Measurements from ENCODE around the gene MROH8. TPM values are rescaled to one million over a fixed set of nuclear protein-coding genes. Genes with fewer than 3 reads are reported as not detected.

Gene MROH8
- polyA plus RNA-seq, 1 donor from 2014 or later, result 3.2 TPM

DNA sequence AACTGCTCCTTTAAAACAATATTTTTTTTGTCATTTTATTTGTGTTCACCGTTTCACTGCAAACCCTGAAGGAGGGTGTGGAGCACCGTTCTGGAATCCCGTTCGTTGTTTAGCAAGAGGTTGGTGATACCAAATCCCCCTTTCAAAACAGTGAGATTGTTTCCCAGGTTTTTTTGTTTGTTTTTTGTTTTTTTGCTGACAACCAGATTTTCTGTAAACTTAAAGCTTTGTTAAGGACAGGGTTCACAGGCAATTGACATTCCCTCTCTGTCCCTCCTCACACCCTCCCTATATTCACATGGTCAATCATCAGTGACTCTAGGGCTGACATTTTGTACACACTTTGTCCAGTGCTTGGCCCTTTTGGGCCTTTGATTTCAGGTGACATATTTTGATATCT is 21.0 kb upstream of the MROH8 start:
- no peaks in the 10 kb centered on the region for H3K9me3 ChIP-seq (ENCODE audit: low read length)
- peaks cover 23% of the 10 kb centered on the region for H3K79me2 ChIP-seq (replicated peaks; ENCODE audit: insufficient read depth, low read length)
- peaks cover 29% of the 10 kb centered on the region for H3K36me3 ChIP-seq (ENCODE audit: insufficient read depth, low read length)
- H3K4me2 ChIP-seq (ENCODE audit: low read length), result no peak overlapping the region
- H3K4me3 ChIP-seq (ENCODE audit: low read length), result no peak overlapping the region
- H3F3A ChIP-seq (ENCODE audit: insufficient read depth, low read length, poor library complexity, severe bottlenecking), result peaks cover 20% of the 10 kb centered on the region
- H3K9ac ChIP-seq (ENCODE audit: low read length), result no peak overlapping the region
- no peak overlapping the region for H2AFZ ChIP-seq (ENCODE audit: low read depth, low read length)
- TF ChIP-seq SMC3 (conservative IDR thresholded peaks at IDR 0.05; ENCODE audit: poor library complexity) (no peak), EP300 (conservative IDR thresholded peaks at IDR 0.05; ENCODE audit: poor library complexity, severe bottlenecking) (no peak), EZH2 (IDR thresholded peaks at IDR 0.05; ENCODE audit: borderline replicate concordance, insufficient read depth, low read length, poor library complexity, severe bottlenecking) (no peak), TAF1 (IDR thresholded peaks at IDR 0.05; ENCODE audit: low read depth) (no peak), POLR2AphosphoS5 (IDR thresholded peaks at IDR 0.05) (no peak), RAD21 (conservative IDR thresholded peaks at IDR 0.05) (no peak), MXI1 (conservative IDR thresholded peaks at IDR 0.05; ENCODE audit: poor library complexity, severe bottlenecking) (no peak), REST (IDR thresholded peaks at IDR 0.05; ENCODE audit: borderline replicate concordance) (no peak)
- TF ChIP-seq, protein P1, sequence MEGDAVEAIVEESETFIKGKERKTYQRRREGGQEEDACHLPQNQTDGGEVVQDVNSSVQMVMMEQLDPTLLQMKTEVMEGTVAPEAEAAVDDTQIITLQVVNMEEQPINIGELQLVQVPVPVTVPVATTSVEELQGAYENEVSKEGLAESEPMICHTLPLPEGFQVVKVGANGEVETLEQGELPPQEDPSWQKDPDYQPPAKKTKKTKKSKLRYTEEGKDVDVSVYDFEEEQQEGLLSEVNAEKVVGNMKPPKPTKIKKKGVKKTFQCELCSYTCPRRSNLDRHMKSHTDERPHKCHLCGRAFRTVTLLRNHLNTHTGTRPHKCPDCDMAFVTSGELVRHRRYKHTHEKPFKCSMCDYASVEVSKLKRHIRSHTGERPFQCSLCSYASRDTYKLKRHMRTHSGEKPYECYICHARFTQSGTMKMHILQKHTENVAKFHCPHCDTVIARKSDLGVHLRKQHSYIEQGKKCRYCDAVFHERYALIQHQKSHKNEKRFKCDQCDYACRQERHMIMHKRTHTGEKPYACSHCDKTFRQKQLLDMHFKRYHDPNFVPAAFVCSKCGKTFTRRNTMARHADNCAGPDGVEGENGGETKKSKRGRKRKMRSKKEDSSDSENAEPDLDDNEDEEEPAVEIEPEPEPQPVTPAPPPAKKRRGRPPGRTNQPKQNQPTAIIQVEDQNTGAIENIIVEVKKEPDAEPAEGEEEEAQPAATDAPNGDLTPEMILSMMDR (IDR thresholded peaks at IDR 0.05; ENCODE audit: poor library complexity, severe bottlenecking), result no peak
- no peaks in the 10 kb centered on the region for H3K9me2 ChIP-seq (ENCODE audit: insufficient read depth, low read length)
- H4K20me1 ChIP-seq (ENCODE audit: insufficient read depth), result no peaks in the 10 kb centered on the region
- H3K27ac ChIP-seq (ENCODE audit: low read length), result no peak overlapping the region
- peaks cover 23% of the 10 kb centered on the region for H3K27me3 ChIP-seq (ENCODE audit: insufficient read depth, low read depth, low read length)

DNA sequence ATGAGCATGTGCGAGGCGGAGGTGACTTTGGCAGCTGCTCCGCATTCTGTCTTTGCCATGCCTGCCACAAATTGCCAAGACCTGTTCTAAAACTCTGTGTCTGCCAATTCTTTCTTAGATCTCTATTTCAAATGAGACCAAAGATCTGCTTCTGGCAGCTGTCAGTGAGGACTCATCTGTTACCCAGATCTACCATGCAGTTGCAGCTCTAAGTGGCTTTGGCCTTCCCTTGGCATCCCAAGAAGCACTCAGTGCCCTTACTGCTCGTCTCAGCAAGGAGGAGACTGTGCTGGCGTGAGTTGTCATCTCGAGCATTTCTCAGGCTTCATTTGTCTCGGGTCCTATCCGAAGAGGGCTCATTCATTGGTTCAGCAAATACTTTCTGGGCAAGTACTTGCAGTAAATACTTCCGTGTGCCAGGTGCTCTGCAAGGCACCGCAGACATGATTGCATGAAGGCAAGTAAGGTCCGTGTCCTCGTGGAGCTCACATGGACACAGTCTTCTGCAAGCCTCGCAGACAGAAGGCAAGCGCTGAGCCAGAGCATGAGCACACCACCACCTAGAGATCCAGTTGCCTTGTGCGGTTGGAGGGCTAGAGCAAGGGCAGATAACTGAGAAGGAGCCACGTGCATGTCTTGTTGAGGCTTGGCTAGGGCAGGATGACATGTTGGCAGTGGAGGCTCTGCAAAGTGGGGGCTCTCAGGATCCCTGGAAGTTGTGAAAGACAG is 19.7 kb upstream of the MROH8 start:
- Histone ChIP-seq H2AFZ (ENCODE audit: low read depth, low read length) (no peak overlapping the region), H4K20me1 (ENCODE audit: insufficient read depth) (no peaks in the 10 kb centered on the region), H3K4me2 (ENCODE audit: low read length) (no peak overlapping the region), H3K9me2 (ENCODE audit: insufficient read depth, low read length) (no peaks in the 10 kb centered on the region), H3K79me2 (replicated peaks; ENCODE audit: insufficient read depth, low read length) (peaks cover 24% of the 10 kb centered on the region), H3K27ac (ENCODE audit: low read length) (no peak overlapping the region), H3K9ac (ENCODE audit: low read length) (no peak overlapping the region), H3K9me3 (ENCODE audit: low read length) (no peaks in the 10 kb centered on the region), H3K36me3 (ENCODE audit: insufficient read depth, low read length) (peaks cover 17% of the 10 kb centered on the region), H3K27me3 (ENCODE audit: insufficient read depth, low read depth, low read length) (peaks cover 20% of the 10 kb centered on the region), H3F3A (ENCODE audit: insufficient read depth, low read length, poor library complexity, severe bottlenecking) (peaks cover 15% of the 10 kb centered on the region), H3K4me3 (ENCODE audit: low read length) (no peak overlapping the region)
- TF ChIP-seq, protein P1 (IDR thresholded peaks at IDR 0.05; ENCODE audit: poor library complexity, severe bottlenecking), result no peak
- TF ChIP-seq RAD21 (conservative IDR thresholded peaks at IDR 0.05), result no peak
- TF ChIP-seq MXI1 (conservative IDR thresholded peaks at IDR 0.05; ENCODE audit: poor library complexity, severe bottlenecking), result no peak
- TF ChIP-seq EP300 (conservative IDR thresholded peaks at IDR 0.05; ENCODE audit: poor library complexity, severe bottlenecking), result no peak
- no peak for TF ChIP-seq EZH2 (IDR thresholded peaks at IDR 0.05; ENCODE audit: borderline replicate concordance, insufficient read depth, low read length, poor library complexity, severe bottlenecking)
- no peak for TF ChIP-seq POLR2AphosphoS5 (IDR thresholded peaks at IDR 0.05)
- TF ChIP-seq REST (IDR thresholded peaks at IDR 0.05; ENCODE audit: borderline replicate concordance), result no peak
- TF ChIP-seq TAF1 (IDR thresholded peaks at IDR 0.05; ENCODE audit: low read depth), result no peak
- TF ChIP-seq SMC3 (conservative IDR thresholded peaks at IDR 0.05; ENCODE audit: poor library complexity), result no peak
